NOMO-1 treated with dmso at 0.1 percent for 144 hours (cell line): ENCODE results near the gene IGF2BP1.
"Not testable (repeated sequence)": the region's sequence is repeated elsewhere in the genome, so short reads cannot be mapped to it uniquely, and the experiment has no call there.

ENCODE experiments used
- DNase-seq: peaks from one replicate; lab custom pipeline; 2025; ENCODE audit not compliant: unreplicated experiment; lab: John Stamatoyannopoulos, UW

IGF2BP1 gene

GRCh38 chr17:48995974-48996721 is 1.0 kb upstream of the IGF2BP1 start:
- DNase-seq = no peak

GRCh38 chr17:48996722-48997102 is 473 bp upstream of the IGF2BP1 start:
- DNase-seq = no peak

GRCh38 chr17:48997827-48998586 is 822 bp downstream of the IGF2BP1 start:
- no peak for DNase-seq

- DNase-seq = no peak
Measured at GRCh38 chr17:48998587-48999440, 1.6 kb downstream of the IGF2BP1 start.

GRCh38 chr17:49000943-49001342 is 3.8 kb downstream of the IGF2BP1 start:
- DNase-seq = no peak

- DNase-seq = no peak
Measured at GRCh38 chr17:49001671-49002070, 4.5 kb downstream of the IGF2BP1 start.

- no peak for DNase-seq
Measured at GRCh38 chr17:49002331-49002730, 5.1 kb downstream of the IGF2BP1 start.

GRCh38 chr17:49002766-49003165 is 5.6 kb downstream of the IGF2BP1 start:
- no peak for DNase-seq

- no peak for DNase-seq
Measured at GRCh38 chr17:49003557-49004511, 6.6 kb downstream of the IGF2BP1 start.

- no peak for DNase-seq
Measured at GRCh38 chr17:49005140-49005539, 8.0 kb downstream of the IGF2BP1 start.

- not testable (repeated sequence) for DNase-seq
Measured at GRCh38 chr17:49008908-49009307, 11.7 kb downstream of the IGF2BP1 start.

GRCh38 chr17:49012769-49013255 is 15.6 kb downstream of the IGF2BP1 start:
- DNase-seq = no peak

- DNase-seq = no peak
Measured at GRCh38 chr17:49013311-49014213, 16.4 kb downstream of the IGF2BP1 start.

- no peak for DNase-seq
Measured at GRCh38 chr17:49015179-49015923, 18.2 kb downstream of the IGF2BP1 start.

- no peak for DNase-seq
Measured at GRCh38 chr17:49015924-49016774, 19.0 kb downstream of the IGF2BP1 start.

GRCh38 chr17:49016775-49017463 is 19.7 kb downstream of the IGF2BP1 start:
- no peak for DNase-seq

GRCh38 chr17:49018116-49018612 is 21.0 kb downstream of the IGF2BP1 start:
- DNase-seq = no peak
